ENCODE measurements around the gene LRAT. TPM values are rescaled to one million over a fixed set of nuclear protein-coding genes. Genes with fewer than 3 reads are reported as not detected.

The LRAT gene
- 0.03 and 0.04 TPM in 2 replicates for polyA plus RNA-seq (2013)

GRCh38 chr4:154743683-154744340 lies at the start of gene LRAT:
TSS of gene LRAT (plus strand) at chr4:154744000. CDS start at chr4:154744327, 327 bp downstream.
- Histone ChIP-seq H3K14ac (ENCODE audit: low read length) (no peak within 1 kb of the TSS), H3K4me1 (ENCODE audit: control insufficient read depth in 1 of 2, insufficient read depth in 2 of 2, low read length in 2 of 2) (peaks cover 8% of the 10 kb centered on the region in 2 experiments), H3K27me3 (ENCODE audit: insufficient read depth, low read length) (peaks cover 45% of the 10 kb centered on the region), H4K91ac (ENCODE audit: low read depth, low read length) (no peak within 1 kb of the TSS), H2BK120ac (ENCODE audit: insufficient read depth, low read length, poor library complexity) (no peak within 1 kb of the TSS), H3K4ac (ENCODE audit: low read depth, low read length) (no peak within 1 kb of the TSS), H3K4me3 (ENCODE audit: low read depth, low read length) (peak within 1 kb of the TSS; percentile 73), H3K4me2 (ENCODE audit: low read length) (peak within 1 kb of the TSS; percentile 95), H3K36me3 (ENCODE audit: control insufficient read depth in 1 of 2, insufficient read depth in 2 of 2, low read length in 2 of 2) (no peaks in the 10 kb centered on the region), H3K79me1 (ENCODE audit: low read length) (no peaks in the 10 kb centered on the region), H3K23ac (ENCODE audit: low read length) (no peak within 1 kb of the TSS), H4K8ac (ENCODE audit: low read depth, low read length) (no peak within 1 kb of the TSS), H3K27ac (ENCODE audit: low read depth, low read length) (no peak within 1 kb of the TSS), H3K9ac (ENCODE audit: low read length) (no peak within 1 kb of the TSS), H3K9me3 (ENCODE audit: insufficient read depth, low read depth, low read length) (peaks cover 5% of the 10 kb centered on the region), H2BK12ac (ENCODE audit: low read length) (no peak within 1 kb of the TSS), H2BK5ac (ENCODE audit: low read depth, low read length, poor library complexity) (no peak within 1 kb of the TSS), H2AK5ac (ENCODE audit: low read length) (no peak within 1 kb of the TSS), H2AFZ (ENCODE audit: insufficient read depth, low read length, poor library complexity) (peak within 1 kb of the TSS; percentile 58), H3K18ac (ENCODE audit: low read length) (no peak within 1 kb of the TSS), H3K79me2 (ENCODE audit: control insufficient read depth, insufficient read depth, low read length, poor library complexity) (no peaks in the 10 kb centered on the region), H4K12ac (ENCODE audit: low read depth, low read length) (no peak within 1 kb of the TSS)
- no CpG with 5 or more reads among the region's 55 CpGs for WGBS (ENCODE audit: extremely low coverage, insufficient coverage, insufficient read length)
- DNase-seq = no peak

- Histone ChIP-seq H3K18ac (ENCODE audit: low read length) (no peak overlapping the region), H3K4me2 (ENCODE audit: low read length) (no peak overlapping the region), H4K12ac (ENCODE audit: low read depth, low read length) (no peak overlapping the region), H3K4me1 (ENCODE audit: control insufficient read depth in 1 of 2, insufficient read depth in 2 of 2, low read length in 2 of 2) (no peaks in the 10 kb centered on the region), H4K8ac (ENCODE audit: low read depth, low read length) (no peak overlapping the region), H2AK5ac (ENCODE audit: low read length) (no peak overlapping the region), H3K27ac (ENCODE audit: low read depth, low read length) (no peak overlapping the region), H2BK5ac (ENCODE audit: low read depth, low read length, poor library complexity) (no peak overlapping the region), H2AFZ (ENCODE audit: insufficient read depth, low read length, poor library complexity) (no peak overlapping the region), H3K14ac (ENCODE audit: low read length) (no peak overlapping the region), H2BK12ac (ENCODE audit: low read length) (no peak overlapping the region), H2BK120ac (ENCODE audit: insufficient read depth, low read length, poor library complexity) (no peak overlapping the region), H3K9ac (ENCODE audit: low read length) (no peak overlapping the region), H3K9me3 (ENCODE audit: insufficient read depth, low read depth, low read length) (no peaks in the 10 kb centered on the region), H3K4me3 (ENCODE audit: low read depth, low read length) (no peak overlapping the region), H3K36me3 (ENCODE audit: control insufficient read depth in 1 of 2, insufficient read depth in 2 of 2, low read length in 2 of 2) (no peaks in the 10 kb centered on the region), H3K79me2 (ENCODE audit: control insufficient read depth, insufficient read depth, low read length, poor library complexity) (no peaks in the 10 kb centered on the region), H3K4ac (ENCODE audit: low read depth, low read length) (no peak overlapping the region), H3K27me3 (ENCODE audit: insufficient read depth, low read length) (no peaks in the 10 kb centered on the region), H3K79me1 (ENCODE audit: low read length) (no peaks in the 10 kb centered on the region), H4K91ac (ENCODE audit: low read depth, low read length) (no peak overlapping the region), H3K23ac (ENCODE audit: low read length) (no peak overlapping the region)
- no CpG with 5 or more reads among the region's 3 CpGs for WGBS (ENCODE audit: extremely low coverage, insufficient coverage, insufficient read length)
- DNase-seq = no peak
These were observed 35.9 kb upstream of the LRAT start for GRCh38 chr4:154707877-154708276.

GRCh38 chr4:154709550-154709949 lies 34.2 kb upstream of the LRAT start:
- no peak for DNase-seq
- WGBS (ENCODE audit: extremely low coverage, insufficient coverage, insufficient read length) = no CpG with 5 or more reads among the region's 4 CpGs
- Histone ChIP-seq H4K91ac (ENCODE audit: low read depth, low read length) (no peak overlapping the region), H3K23ac (ENCODE audit: low read length) (no peak overlapping the region), H4K8ac (ENCODE audit: low read depth, low read length) (no peak overlapping the region), H2BK5ac (ENCODE audit: low read depth, low read length, poor library complexity) (no peak overlapping the region), H3K14ac (ENCODE audit: low read length) (no peak overlapping the region), H2BK12ac (ENCODE audit: low read length) (no peak overlapping the region), H3K79me2 (ENCODE audit: control insufficient read depth, insufficient read depth, low read length, poor library complexity) (no peaks in the 10 kb centered on the region), H3K27me3 (ENCODE audit: insufficient read depth, low read length) (no peaks in the 10 kb centered on the region), H2BK120ac (ENCODE audit: insufficient read depth, low read length, poor library complexity) (no peak overlapping the region), H3K4ac (ENCODE audit: low read depth, low read length) (no peak overlapping the region), H3K4me2 (ENCODE audit: low read length) (no peak overlapping the region), H2AK5ac (ENCODE audit: low read length) (no peak overlapping the region), H3K27ac (ENCODE audit: low read depth, low read length) (no peak overlapping the region), H3K79me1 (ENCODE audit: low read length) (no peaks in the 10 kb centered on the region), H3K9ac (ENCODE audit: low read length) (no peak overlapping the region), H4K12ac (ENCODE audit: low read depth, low read length) (no peak overlapping the region), H3K4me3 (ENCODE audit: low read depth, low read length) (no peak overlapping the region), H3K4me1 (ENCODE audit: control insufficient read depth in 1 of 2, insufficient read depth in 2 of 2, low read length in 2 of 2) (no peaks in the 10 kb centered on the region), H3K9me3 (ENCODE audit: insufficient read depth, low read depth, low read length) (no peaks in the 10 kb centered on the region), H3K18ac (ENCODE audit: low read length) (no peak overlapping the region), H2AFZ (ENCODE audit: insufficient read depth, low read length, poor library complexity) (no peak overlapping the region), H3K36me3 (ENCODE audit: control insufficient read depth in 1 of 2, insufficient read depth in 2 of 2, low read length in 2 of 2) (no peaks in the 10 kb centered on the region)

- Histone ChIP-seq H2BK5ac (ENCODE audit: low read depth, low read length, poor library complexity) (no peak overlapping the region), H2AFZ (ENCODE audit: insufficient read depth, low read length, poor library complexity) (no peak overlapping the region), H3K14ac (ENCODE audit: low read length) (no peak overlapping the region), H2AK5ac (ENCODE audit: low read length) (no peak overlapping the region), H4K12ac (ENCODE audit: low read depth, low read length) (no peak overlapping the region), H3K9me3 (ENCODE audit: insufficient read depth, low read depth, low read length) (no peaks in the 10 kb centered on the region), H3K79me2 (ENCODE audit: control insufficient read depth, insufficient read depth, low read length, poor library complexity) (no peaks in the 10 kb centered on the region), H3K18ac (ENCODE audit: low read length) (no peak overlapping the region), H3K36me3 (ENCODE audit: control insufficient read depth in 1 of 2, insufficient read depth in 2 of 2, low read length in 2 of 2) (no peaks in the 10 kb centered on the region), H2BK120ac (ENCODE audit: insufficient read depth, low read length, poor library complexity) (no peak overlapping the region), H3K79me1 (ENCODE audit: low read length) (no peaks in the 10 kb centered on the region), H3K27me3 (ENCODE audit: insufficient read depth, low read length) (no peaks in the 10 kb centered on the region), H3K4me2 (ENCODE audit: low read length) (no peak overlapping the region), H3K4ac (ENCODE audit: low read depth, low read length) (no peak overlapping the region), H3K4me1 (ENCODE audit: control insufficient read depth in 1 of 2, insufficient read depth in 2 of 2, low read length in 2 of 2) (no peaks in the 10 kb centered on the region), H3K27ac (ENCODE audit: low read depth, low read length) (no peak overlapping the region), H4K91ac (ENCODE audit: low read depth, low read length) (no peak overlapping the region), H3K9ac (ENCODE audit: low read length) (no peak overlapping the region), H3K23ac (ENCODE audit: low read length) (no peak overlapping the region), H3K4me3 (ENCODE audit: low read depth, low read length) (no peak overlapping the region), H4K8ac (ENCODE audit: low read depth, low read length) (no peak overlapping the region), H2BK12ac (ENCODE audit: low read length) (no peak overlapping the region)
- DNase-seq = no peak
These were observed 32.3 kb upstream of the LRAT start for GRCh38 chr4:154711522-154711921.

Measured in trophoblast cell (in vitro differentiated cells and primary cell).